ENCODE measurements around the gene GCHFR. TPM values are rescaled to one million over a fixed set of nuclear protein-coding genes. Genes with fewer than 3 reads are reported as not detected.
A peak's percentile ranks its signal among the peaks of the same experiment; 100 is the strongest.

GCHFR gene
- total and polyA plus RNA-seq, 12 donors: 2.2 to 10.8 (median 3.9) TPM

DNA sequence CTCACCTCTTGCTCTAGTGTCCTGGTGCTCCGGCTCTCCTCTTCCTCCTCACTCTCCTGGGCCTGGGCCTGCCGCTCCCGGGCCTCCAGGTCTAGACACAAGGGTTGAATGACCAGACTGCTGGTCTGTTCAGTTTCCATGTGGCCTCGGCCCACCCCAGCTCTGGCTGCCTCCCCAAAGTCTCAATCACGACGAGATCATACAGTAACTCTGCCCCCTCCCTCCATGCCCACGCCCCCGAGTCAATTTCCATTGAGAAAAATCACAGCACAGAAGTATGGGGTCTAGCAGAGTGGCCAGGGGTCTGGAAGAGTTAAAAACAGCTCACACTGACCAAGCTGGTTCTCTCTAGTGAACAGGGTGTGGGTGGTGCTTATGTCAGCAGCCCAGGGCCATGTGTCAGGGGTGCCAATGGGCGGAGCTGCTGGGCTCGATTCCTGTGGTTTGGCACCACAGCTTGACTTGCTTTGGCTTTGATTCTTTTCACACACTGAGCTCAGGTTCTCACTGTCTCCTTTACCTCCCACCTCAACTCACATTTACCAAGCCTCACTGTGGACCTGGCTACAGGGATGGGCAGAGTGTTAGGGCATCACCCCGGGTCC lies 12.8 kb downstream of the GCHFR start:
- peak in 2 of 8 donors; percentile 38 to 49 for ATAC-seq
- peaks cover 0 to 88% (median 66%) of the 10 kb centered on the region in 9 donors for H3K36me3 ChIP-seq

DNA sequence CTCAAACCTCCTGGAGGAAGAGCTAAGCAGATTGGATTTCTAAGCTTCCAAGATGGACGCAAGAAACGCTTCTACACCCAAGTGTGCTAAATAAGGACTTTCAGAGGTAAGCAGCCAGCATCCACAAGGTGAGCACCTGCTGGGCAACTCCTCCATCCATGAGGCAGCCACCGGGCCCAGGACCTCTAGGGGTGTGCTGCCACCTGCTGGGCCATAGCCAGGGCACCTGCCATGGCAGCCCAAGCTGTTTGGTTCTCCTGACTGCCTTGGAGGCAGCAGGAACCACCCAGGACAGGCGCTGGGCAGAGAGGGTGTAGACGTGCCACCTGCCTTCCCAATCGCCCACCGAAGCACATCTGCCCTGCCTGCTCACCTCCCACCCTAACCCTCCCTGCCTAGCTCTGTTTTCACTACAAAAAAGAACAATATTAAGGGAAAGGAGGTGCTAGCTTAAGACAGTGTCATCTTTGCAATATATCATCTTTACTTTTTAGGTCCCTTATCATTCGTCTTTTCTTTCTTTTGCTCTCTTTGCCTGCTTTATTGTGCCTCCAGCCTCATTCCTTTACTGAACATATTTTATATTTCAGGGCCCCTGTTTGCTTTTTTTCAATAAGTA lies 18.9 kb downstream of the GCHFR start:
- H3K9me3 ChIP-seq: no peaks in the 10 kb centered on the region
- no peaks in the 10 kb centered on the region for H3K27me3 ChIP-seq
- TF ChIP-seq, protein P1, sequence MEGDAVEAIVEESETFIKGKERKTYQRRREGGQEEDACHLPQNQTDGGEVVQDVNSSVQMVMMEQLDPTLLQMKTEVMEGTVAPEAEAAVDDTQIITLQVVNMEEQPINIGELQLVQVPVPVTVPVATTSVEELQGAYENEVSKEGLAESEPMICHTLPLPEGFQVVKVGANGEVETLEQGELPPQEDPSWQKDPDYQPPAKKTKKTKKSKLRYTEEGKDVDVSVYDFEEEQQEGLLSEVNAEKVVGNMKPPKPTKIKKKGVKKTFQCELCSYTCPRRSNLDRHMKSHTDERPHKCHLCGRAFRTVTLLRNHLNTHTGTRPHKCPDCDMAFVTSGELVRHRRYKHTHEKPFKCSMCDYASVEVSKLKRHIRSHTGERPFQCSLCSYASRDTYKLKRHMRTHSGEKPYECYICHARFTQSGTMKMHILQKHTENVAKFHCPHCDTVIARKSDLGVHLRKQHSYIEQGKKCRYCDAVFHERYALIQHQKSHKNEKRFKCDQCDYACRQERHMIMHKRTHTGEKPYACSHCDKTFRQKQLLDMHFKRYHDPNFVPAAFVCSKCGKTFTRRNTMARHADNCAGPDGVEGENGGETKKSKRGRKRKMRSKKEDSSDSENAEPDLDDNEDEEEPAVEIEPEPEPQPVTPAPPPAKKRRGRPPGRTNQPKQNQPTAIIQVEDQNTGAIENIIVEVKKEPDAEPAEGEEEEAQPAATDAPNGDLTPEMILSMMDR (IDR thresholded peaks at IDR 0.05): peak; percentile 18 to 66 (median 56)
- ATAC-seq (peak in 7 of 8 donors; percentile 49 to 79 (median 69)), DNase-seq (peak in 1 of 2 donors; percentile 49)
- H3K4me1 ChIP-seq: peaks cover 0 to 17% (median 9%) of the 10 kb centered on the region in 9 donors
- H3K27ac ChIP-seq: no peak overlapping the region
- intact Hi-C loops (cut with DNase I): loop anchor here in 1 of 10 donors (5.0 kb wide), 1 partner anchor 105 kb away; no protein-coding TSS in a partner anchor
- 65 to 70% methylated on average over 8 of the region's 8 CpGs for WGBS, 2 donors
- H3K4me3 ChIP-seq: no peak overlapping the region
- peaks cover 0 to 34% (median 19%) of the 10 kb centered on the region in 9 donors for H3K36me3 ChIP-seq

More for the DNA sequence above, 12.8 kb downstream of the GCHFR start:
- H3K27me3 ChIP-seq: no peaks in the 10 kb centered on the region
- intact Hi-C loops (cut with DNase I): loop anchor here in 1 of 10 donors (10.0 kb wide), 1 partner anchor 102 kb away; no protein-coding TSS in a partner anchor
- no peaks in the 10 kb centered on the region for H3K9me3 ChIP-seq
- H3K27ac ChIP-seq: no peak overlapping the region
- DNase-seq: no peak
- WGBS, 2 donors: 84 to 88% methylated on average over 11 of the region's 11 CpGs
- peaks cover 0 to 9% (median 0%) of the 10 kb centered on the region in 9 donors for H3K4me1 ChIP-seq
- H3K4me3 ChIP-seq: no peak overlapping the region
- TF ChIP-seq, protein P1 (IDR thresholded peaks at IDR 0.05): no peak

DNA sequence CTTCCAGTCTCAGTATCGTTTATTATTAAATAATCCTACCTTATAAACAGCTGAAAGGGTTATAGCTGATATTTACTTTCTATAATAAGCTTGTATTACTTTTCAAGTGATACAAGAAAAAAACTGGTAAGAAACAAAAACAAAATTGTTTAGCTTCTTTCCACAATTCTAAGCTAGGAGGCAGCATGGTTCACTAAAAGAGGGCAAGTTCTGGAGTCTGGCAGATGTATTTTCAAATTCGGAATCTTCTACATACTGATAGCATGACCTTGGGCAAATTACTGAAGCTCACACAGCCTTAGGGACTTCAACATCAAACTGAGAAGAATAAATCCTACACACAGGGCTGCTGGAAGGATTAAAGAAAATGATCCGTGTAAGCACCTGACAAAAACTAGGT lies 21.3 kb downstream of the GCHFR start:
- H3K4me1 ChIP-seq: peaks cover 0 to 25% (median 12%) of the 10 kb centered on the region in 9 donors
- 72 to 73% methylated on average over 3 of the region's 3 CpGs for WGBS, 2 donors
- no peaks in the 10 kb centered on the region for H3K9me3 ChIP-seq
- no peak overlapping the region for H3K4me3 ChIP-seq
- H3K36me3 ChIP-seq: peaks cover 0 to 11% (median 0%) of the 10 kb centered on the region in 9 donors
- no peak overlapping the region for H3K27ac ChIP-seq
- H3K27me3 ChIP-seq: no peaks in the 10 kb centered on the region
- no peak for ATAC-seq
- TF ChIP-seq, protein P1 (IDR thresholded peaks at IDR 0.05): peak in 3 of 9 donors; percentile 7 to 12 (median 10)
- DNase-seq: no peak
- intact Hi-C loops (cut with DNase I): no loop called here

DNA sequence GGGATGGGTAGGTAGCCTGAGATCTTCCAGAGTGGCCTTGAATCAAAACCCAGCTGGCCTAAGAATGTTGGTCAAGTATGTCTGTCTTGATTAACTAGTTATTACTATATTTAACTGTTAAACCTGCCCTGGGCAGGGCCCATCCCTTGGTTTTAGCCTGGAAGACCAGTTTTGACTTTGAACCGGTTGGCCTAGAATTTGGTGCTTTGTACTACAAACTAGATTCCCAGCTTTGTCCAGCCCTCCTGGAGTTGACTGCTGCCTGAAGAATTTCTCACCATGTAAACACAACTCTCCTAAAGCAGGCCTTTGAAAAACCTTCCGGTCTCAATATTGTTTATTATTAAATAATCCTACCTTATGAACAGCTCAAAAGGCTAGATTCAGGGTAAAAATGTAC lies 21.9 kb downstream of the GCHFR start:
- intact Hi-C loops (cut with DNase I): no loop called here
- DNase-seq (no peak), ATAC-seq (no peak)
- Histone ChIP-seq H3K27me3 (no peaks in the 10 kb centered on the region), H3K9me3 (no peaks in the 10 kb centered on the region), H3K4me3 (no peak overlapping the region), H3K27ac (no peak overlapping the region), H3K36me3 (peaks cover 0 to 18% (median 0%) of the 10 kb centered on the region in 9 donors), H3K4me1 (peaks cover 0 to 25% (median 14%) of the 10 kb centered on the region in 9 donors)
- 91 to 96% methylated on average over 2 of the region's 2 CpGs for WGBS, 2 donors
- TF ChIP-seq, protein P1 (IDR thresholded peaks at IDR 0.05): no peak

All from heart right ventricle (tissue), 16 donors.